Immature natural killer cell (primary cell): Measurements from ENCODE around the gene SSUH2. TPM values are rescaled to one million over a fixed set of nuclear protein-coding genes. Genes with fewer than 3 reads are reported as not detected.
"Not testable (repeated sequence)": the region's sequence is repeated elsewhere in the genome, so short reads cannot be mapped to it uniquely, and the experiment has no call there.

Experiments used
- DNase-seq, 3 donors: peaks; one replicate each; pipeline ENCODE4 v3.0.0; 2022; ENCODE audit warnings: mixed read lengths in 1 of 3
- H3K27ac Mint-ChIP-seq, 6 donors: one replicate each; pipeline ENCODE4 v1.8.0; 2020; ENCODE audit warnings: mixed read lengths in 6 of 6, mild to moderate bottlenecking in 5 of 6, inconsistent platforms in 4 of 6, moderate library complexity in 3 of 6
- H3K27me3 Mint-ChIP-seq, 3 donors: one replicate each; pipeline ENCODE4 v1.8.0; 2020 to 2021; ENCODE audit warnings: low read depth in 3 of 3, mild to moderate bottlenecking in 3 of 3, mixed read lengths in 3 of 3, moderate library complexity in 3 of 3, inconsistent platforms in 1 of 3
- H3K36me3 Mint-ChIP-seq, 3 donors: one replicate each; pipeline ENCODE4 v1.8.0; 2020; ENCODE audit warnings: mixed read lengths in 3 of 3, inconsistent platforms in 2 of 3, mild to moderate bottlenecking in 2 of 3
- H3K4me1 Mint-ChIP-seq, 2 donors: one replicate each; pipeline ENCODE4 v1.8.0; 2020; ENCODE audit warnings: inconsistent platforms in 2 of 2, mild to moderate bottlenecking in 2 of 2, mixed read lengths in 2 of 2, moderate library complexity in 1 of 2
- H3K4me3 Mint-ChIP-seq, 5 donors: one replicate each; pipeline ENCODE4 v1.8.0; 2020; ENCODE audit warnings: mild to moderate bottlenecking in 5 of 5, mixed read lengths in 5 of 5, inconsistent platforms in 3 of 5, moderate library complexity in 3 of 5
- H3K9me3 Mint-ChIP-seq, 6 donors: one replicate each; pipeline ENCODE4 v1.8.0; 2020; ENCODE audit warnings: mild to moderate bottlenecking in 6 of 6, mixed read lengths in 6 of 6, inconsistent platforms in 4 of 6, moderate library complexity in 3 of 6
- polyA plus RNA-seq, 3 donors: library from polyadenylated mRNA; unstranded; fragments of 300-500 nt; fragmentation: Illumina TruSeq; gene quantifications; one replicate each; pipeline ENCODE4 v1.2.3, GENCODE V29; 2021

SSUH2 gene
- polyA plus RNA-seq, 3 donors from 2014 or later: not detected

GRCh38 chr3:8667463-8668091 lies 23.0 kb upstream of the SSUH2 start:
- H3K27me3 Mint-ChIP-seq: peaks cover 0 to 7% (median 1%) of the 10 kb centered on the region in 3 donors
- no peaks in the 10 kb centered on the region for H3K4me1 Mint-ChIP-seq
- H3K4me3 Mint-ChIP-seq: no peak overlapping the region
- DNase-seq: no peak
- H3K36me3 Mint-ChIP-seq: no peaks in the 10 kb centered on the region
- peaks cover 0 to 2% (median 0%) of the 10 kb centered on the region in 6 donors for H3K9me3 Mint-ChIP-seq
- H3K27ac Mint-ChIP-seq: no peak overlapping the region

- no peak for DNase-seq
- H3K36me3 Mint-ChIP-seq: no peaks in the 10 kb centered on the region
- no peaks in the 10 kb centered on the region for H3K4me1 Mint-ChIP-seq
- H3K27me3 Mint-ChIP-seq: peaks cover 0 to 7% (median 1%) of the 10 kb centered on the region in 3 donors
- no peak overlapping the region for H3K27ac Mint-ChIP-seq
- H3K9me3 Mint-ChIP-seq: peaks cover 0 to 2% (median 0%) of the 10 kb centered on the region in 6 donors
- no peak overlapping the region for H3K4me3 Mint-ChIP-seq
These were observed 20.9 kb upstream of the SSUH2 start for GRCh38 chr3:8665407-8665896.

GRCh38 chr3:8663177-8664061 lies 18.8 kb upstream of the SSUH2 start:
- no peak for DNase-seq
- no peaks in the 10 kb centered on the region for H3K36me3 Mint-ChIP-seq
- peaks cover 3 to 6% of the 10 kb centered on the region in 2 donors for H3K4me1 Mint-ChIP-seq
- H3K27me3 Mint-ChIP-seq: peaks cover 1 to 7% (median 2%) of the 10 kb centered on the region in 3 donors
- H3K9me3 Mint-ChIP-seq: no peaks in the 10 kb centered on the region
- H3K4me3 Mint-ChIP-seq: no peak overlapping the region
- no peak overlapping the region for H3K27ac Mint-ChIP-seq

GRCh38 chr3:8662594-8662993 lies 18.0 kb upstream of the SSUH2 start:
- no peaks in the 10 kb centered on the region for H3K9me3 Mint-ChIP-seq
- H3K27ac Mint-ChIP-seq: no peak overlapping the region
- peaks cover 4 to 7% of the 10 kb centered on the region in 2 donors for H3K4me1 Mint-ChIP-seq
- no peak for DNase-seq
- H3K36me3 Mint-ChIP-seq: no peaks in the 10 kb centered on the region
- peaks cover 1 to 6% (median 2%) of the 10 kb centered on the region in 3 donors for H3K27me3 Mint-ChIP-seq
- no peak overlapping the region for H3K4me3 Mint-ChIP-seq

GRCh38 chr3:8660175-8661118 lies 15.8 kb upstream of the SSUH2 start:
- DNase-seq: no peak
- H3K4me1 Mint-ChIP-seq: peaks cover 4 to 7% of the 10 kb centered on the region in 2 donors
- H3K27ac Mint-ChIP-seq: no peak overlapping the region
- H3K36me3 Mint-ChIP-seq: no peaks in the 10 kb centered on the region
- peaks cover 1 to 5% (median 2%) of the 10 kb centered on the region in 3 donors for H3K27me3 Mint-ChIP-seq
- H3K9me3 Mint-ChIP-seq: no peaks in the 10 kb centered on the region
- H3K4me3 Mint-ChIP-seq: no peak overlapping the region

- no peak for DNase-seq
- H3K36me3 Mint-ChIP-seq: no peaks in the 10 kb centered on the region
- H3K9me3 Mint-ChIP-seq: no peaks in the 10 kb centered on the region
- no peak overlapping the region for H3K4me3 Mint-ChIP-seq
- H3K4me1 Mint-ChIP-seq: peaks cover 4 to 7% of the 10 kb centered on the region in 2 donors
- no peak overlapping the region for H3K27ac Mint-ChIP-seq
- H3K27me3 Mint-ChIP-seq: peaks cover 0 to 5% (median 2%) of the 10 kb centered on the region in 3 donors
These were observed 14.6 kb upstream of the SSUH2 start for GRCh38 chr3:8659242-8659641.

- Mint-ChIP-seq H3K4me1 (peaks cover 4 to 7% of the 10 kb centered on the region in 2 donors), H3K27ac (no peak overlapping the region), H3K27me3 (peaks cover 0 to 3% (median 2%) of the 10 kb centered on the region in 3 donors), H3K4me3 (no peak overlapping the region), H3K9me3 (no peaks in the 10 kb centered on the region), H3K36me3 (no peaks in the 10 kb centered on the region)
- peak in 1 of 3 donors; percentile 8 for DNase-seq
These were observed 14.0 kb upstream of the SSUH2 start for GRCh38 chr3:8658306-8659212.

GRCh38 chr3:8657804-8658305 lies 13.3 kb upstream of the SSUH2 start:
- no peak for DNase-seq
- H3K36me3 Mint-ChIP-seq: no peaks in the 10 kb centered on the region
- no peaks in the 10 kb centered on the region for H3K9me3 Mint-ChIP-seq
- H3K4me1 Mint-ChIP-seq: peaks cover 4 to 7% of the 10 kb centered on the region in 2 donors
- H3K27ac Mint-ChIP-seq: no peak overlapping the region
- H3K27me3 Mint-ChIP-seq: peaks cover 0 to 4% (median 3%) of the 10 kb centered on the region in 3 donors
- no peak overlapping the region for H3K4me3 Mint-ChIP-seq

- H3K27me3 Mint-ChIP-seq: peaks cover 3 to 4% (median 3%) of the 10 kb centered on the region in 3 donors
- no peak overlapping the region for H3K4me3 Mint-ChIP-seq
- DNase-seq: no peak
- H3K4me1 Mint-ChIP-seq: peaks cover 4 to 7% of the 10 kb centered on the region in 2 donors
- H3K36me3 Mint-ChIP-seq: no peaks in the 10 kb centered on the region
- no peaks in the 10 kb centered on the region for H3K9me3 Mint-ChIP-seq
- no peak overlapping the region for H3K27ac Mint-ChIP-seq
These were observed 11.6 kb upstream of the SSUH2 start for GRCh38 chr3:8656240-8656639.

- no peak overlapping the region for H3K4me3 Mint-ChIP-seq
- no peaks in the 10 kb centered on the region for H3K36me3 Mint-ChIP-seq
- no peak for DNase-seq
- peaks cover 3 to 4% (median 3%) of the 10 kb centered on the region in 3 donors for H3K27me3 Mint-ChIP-seq
- H3K27ac Mint-ChIP-seq: no peak overlapping the region
- H3K4me1 Mint-ChIP-seq: peaks cover 4 to 7% of the 10 kb centered on the region in 2 donors
- H3K9me3 Mint-ChIP-seq: no peaks in the 10 kb centered on the region
These were observed 10.8 kb upstream of the SSUH2 start for GRCh38 chr3:8655387-8655835.

- not testable (repeated sequence) for H3K27ac Mint-ChIP-seq, DNase-seq, H3K4me3 Mint-ChIP-seq, H3K36me3 Mint-ChIP-seq, H3K27me3 Mint-ChIP-seq, H3K4me1 Mint-ChIP-seq, H3K9me3 Mint-ChIP-seq
These were observed 10.2 kb upstream of the SSUH2 start for GRCh38 chr3:8654572-8655329.
